ENCODE measurements around the gene RANBP10.

The RANBP10 gene

GRCh38 chr16:67741118-67741517 lies 65.2 kb downstream of the RANBP10 start:
- TF ChIP-seq GABPA (IDR thresholded peaks at IDR 0.05; ENCODE audit: low read depth) (no peak), SPI1 (IDR thresholded peaks at IDR 0.05; ENCODE audit: borderline replicate concordance, low read depth) (no peak), REST (IDR thresholded peaks at IDR 0.05; ENCODE audit: insufficient replicate concordance, low read depth) (no peak), CTCF (IDR thresholded peaks at IDR 0.05; ENCODE audit: insufficient read depth, low read length) (no peak), POLR2AphosphoS5 (IDR thresholded peaks at IDR 0.05; ENCODE audit: low read depth) (no peak)

GRCh38 chr16:67740391-67740790 lies 66.0 kb downstream of the RANBP10 start:
- no peak overlapping the region for H3K4me3 ChIP-seq (replicated peaks; ENCODE audit: insufficient read depth, low read length)
- H3K27me3 ChIP-seq (ENCODE audit: insufficient read depth, poor library complexity, severe bottlenecking) = no peaks in the 10 kb centered on the region
- H3K27ac ChIP-seq (replicated peaks) = no peak overlapping the region
- TF ChIP-seq GABPA (IDR thresholded peaks at IDR 0.05; ENCODE audit: low read depth) = no peak
- no peak for TF ChIP-seq POLR2AphosphoS5 (IDR thresholded peaks at IDR 0.05; ENCODE audit: low read depth)
- no peak for DNase-seq (ENCODE audit: low read depth in 1 of 2, low spot score in 1 of 2)

More at GRCh38 chr16:67741118-67741517, 65.2 kb downstream of the RANBP10 start:
- DNase-seq (ENCODE audit: low read depth in 1 of 2, low spot score in 1 of 2) = peak in 1 of 2 experiments; percentile 22
- no peak overlapping the region for H3K4me3 ChIP-seq (replicated peaks; ENCODE audit: insufficient read depth, low read length)
- H3K27me3 ChIP-seq (ENCODE audit: insufficient read depth, poor library complexity, severe bottlenecking) = no peaks in the 10 kb centered on the region
- no peak overlapping the region for H3K27ac ChIP-seq (replicated peaks)

GRCh38 chr16:67736858-67737257 lies 69.5 kb downstream of the RANBP10 start:
- Histone ChIP-seq H3K27ac (replicated peaks) (no peak overlapping the region), H3K4me3 (replicated peaks; ENCODE audit: insufficient read depth, low read length) (no peak overlapping the region), H3K27me3 (ENCODE audit: insufficient read depth, poor library complexity, severe bottlenecking) (no peaks in the 10 kb centered on the region)
- no peak for TF ChIP-seq GABPA (IDR thresholded peaks at IDR 0.05; ENCODE audit: low read depth)
- TF ChIP-seq POLR2AphosphoS5 (IDR thresholded peaks at IDR 0.05; ENCODE audit: low read depth) = no peak
- TF ChIP-seq SPI1 (IDR thresholded peaks at IDR 0.05; ENCODE audit: borderline replicate concordance, low read depth) = no peak
- no peak for TF ChIP-seq CTCF (IDR thresholded peaks at IDR 0.05; ENCODE audit: insufficient read depth, low read length)
- TF ChIP-seq REST (IDR thresholded peaks at IDR 0.05; ENCODE audit: insufficient replicate concordance, low read depth) = no peak
- DNase-seq (ENCODE audit: low read depth in 1 of 2, low spot score in 1 of 2) = no peak

- TF ChIP-seq REST (IDR thresholded peaks at IDR 0.05; ENCODE audit: insufficient replicate concordance, low read depth) (no peak), POLR2AphosphoS5 (IDR thresholded peaks at IDR 0.05; ENCODE audit: low read depth) (no peak), SPI1 (IDR thresholded peaks at IDR 0.05; ENCODE audit: borderline replicate concordance, low read depth) (no peak), CTCF (IDR thresholded peaks at IDR 0.05; ENCODE audit: insufficient read depth, low read length) (no peak), GABPA (IDR thresholded peaks at IDR 0.05; ENCODE audit: low read depth) (no peak)
- DNase-seq (ENCODE audit: low read depth in 1 of 2, low spot score in 1 of 2) = no peak
- Histone ChIP-seq H3K27ac (replicated peaks) (no peak overlapping the region), H3K27me3 (ENCODE audit: insufficient read depth, poor library complexity, severe bottlenecking) (no peaks in the 10 kb centered on the region), H3K4me3 (replicated peaks; ENCODE audit: insufficient read depth, low read length) (no peak overlapping the region)
Measured at GRCh38 chr16:67734731-67735201, 71.6 kb downstream of the RANBP10 start.

Data from HL-60 (cell line).